BE2C (cell line): ENCODE results near the gene RNF19B.

Experiments used
- DNase-seq: peaks from one replicate; pipeline ENCODE4 v3.0.0-alpha.2; 2020
- H3K27me3 ChIP-seq: fragments of 250-450 bp; sonication (Bioruptor Pico); 2 replicates; pipeline ENCODE4 v1.5.1; 2020; ENCODE audit warnings: mild to moderate bottlenecking
- H3K36me3 ChIP-seq: fragments of 250-450 bp; sonication (Bioruptor Pico); 2 replicates; pipeline ENCODE4 v1.5.1; 2020; ENCODE audit warnings: mild to moderate bottlenecking
- H3K4me1 ChIP-seq: fragments of 250-450 bp; sonication (Bioruptor Pico); 2 replicates; pipeline ENCODE4 v1.5.1; 2020
- H3K4me3 ChIP-seq: 2 replicates; pipeline ENCODE4 v1.5.1; 2011; ENCODE audit warnings: low read depth, low read length
- H3K9me3 ChIP-seq: fragments of 250-450 bp; sonication (Bioruptor Pico); 2 replicates; pipeline ENCODE4 v1.5.1; 2020
- TF ChIP-seq, protein P1 (sequence below): IDR thresholded peaks from 2 replicates; pipeline ENCODE4 v1.5.1; 2012; ENCODE audit warnings: mild to moderate bottlenecking, low read depth, low read length

The RNF19B gene

GRCh38 chr1:33008051-33008914 is 43.7 kb upstream of the RNF19B start:
- no peak overlapping the region for H3K4me3 ChIP-seq
- H3K36me3 ChIP-seq: peaks cover 22% of the 10 kb centered on the region
- no peaks in the 10 kb centered on the region for H3K27me3 ChIP-seq
- H3K9me3 ChIP-seq: no peaks in the 10 kb centered on the region
- DNase-seq: no peak
- TF ChIP-seq, protein P1, sequence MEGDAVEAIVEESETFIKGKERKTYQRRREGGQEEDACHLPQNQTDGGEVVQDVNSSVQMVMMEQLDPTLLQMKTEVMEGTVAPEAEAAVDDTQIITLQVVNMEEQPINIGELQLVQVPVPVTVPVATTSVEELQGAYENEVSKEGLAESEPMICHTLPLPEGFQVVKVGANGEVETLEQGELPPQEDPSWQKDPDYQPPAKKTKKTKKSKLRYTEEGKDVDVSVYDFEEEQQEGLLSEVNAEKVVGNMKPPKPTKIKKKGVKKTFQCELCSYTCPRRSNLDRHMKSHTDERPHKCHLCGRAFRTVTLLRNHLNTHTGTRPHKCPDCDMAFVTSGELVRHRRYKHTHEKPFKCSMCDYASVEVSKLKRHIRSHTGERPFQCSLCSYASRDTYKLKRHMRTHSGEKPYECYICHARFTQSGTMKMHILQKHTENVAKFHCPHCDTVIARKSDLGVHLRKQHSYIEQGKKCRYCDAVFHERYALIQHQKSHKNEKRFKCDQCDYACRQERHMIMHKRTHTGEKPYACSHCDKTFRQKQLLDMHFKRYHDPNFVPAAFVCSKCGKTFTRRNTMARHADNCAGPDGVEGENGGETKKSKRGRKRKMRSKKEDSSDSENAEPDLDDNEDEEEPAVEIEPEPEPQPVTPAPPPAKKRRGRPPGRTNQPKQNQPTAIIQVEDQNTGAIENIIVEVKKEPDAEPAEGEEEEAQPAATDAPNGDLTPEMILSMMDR: no peak
- H3K4me1 ChIP-seq: no peaks in the 10 kb centered on the region

GRCh38 chr1:33007190-33008050 is 42.8 kb upstream of the RNF19B start:
- peak; percentile 17 for DNase-seq
- H3K27me3 ChIP-seq: no peaks in the 10 kb centered on the region
- no peak overlapping the region for H3K4me3 ChIP-seq
- TF ChIP-seq, protein P1: peak; percentile 40
- no peaks in the 10 kb centered on the region for H3K4me1 ChIP-seq
- no peaks in the 10 kb centered on the region for H3K9me3 ChIP-seq
- peaks cover 20% of the 10 kb centered on the region for H3K36me3 ChIP-seq

DNA sequence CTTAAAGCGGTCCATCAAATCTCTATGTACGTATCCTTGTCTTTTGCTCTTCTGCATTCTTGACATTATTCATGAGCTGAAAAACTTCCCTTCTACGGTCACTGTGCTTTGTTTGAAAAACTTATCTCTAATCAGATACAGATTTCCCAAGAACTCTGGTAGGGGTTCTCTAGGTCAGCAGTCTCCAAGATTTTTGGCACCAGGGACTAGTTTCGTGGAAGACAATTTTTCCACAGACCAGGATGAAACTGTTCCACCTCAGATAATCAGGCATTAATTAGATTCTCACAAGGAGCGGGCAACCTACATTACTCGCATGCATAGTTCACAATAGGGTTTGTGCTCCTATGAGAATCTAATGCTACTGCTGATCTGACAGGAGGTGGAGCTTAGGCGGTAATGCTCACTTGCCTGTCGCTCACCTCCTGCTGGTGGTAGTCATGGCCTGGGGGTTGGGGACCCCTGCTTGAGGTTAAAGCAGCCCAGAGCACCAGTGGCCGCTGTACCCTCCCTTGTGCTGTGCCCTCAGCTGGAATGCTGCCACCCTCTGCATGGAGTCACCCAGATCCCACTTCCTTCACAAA is 41.3 kb upstream of the RNF19B start:
- Histone ChIP-seq H3K27me3 (no peaks in the 10 kb centered on the region), H3K4me3 (no peak overlapping the region), H3K36me3 (peaks cover 9% of the 10 kb centered on the region; the same call in 1 of the 2 replicates), H3K4me1 (no peaks in the 10 kb centered on the region), H3K9me3 (no peaks in the 10 kb centered on the region)
- DNase-seq: no peak
- TF ChIP-seq, protein P1: no peak

GRCh38 chr1:33005117-33005837 is 40.7 kb upstream of the RNF19B start:
- H3K9me3 ChIP-seq: no peaks in the 10 kb centered on the region
- H3K4me1 ChIP-seq: no peaks in the 10 kb centered on the region
- DNase-seq: no peak
- H3K27me3 ChIP-seq: no peaks in the 10 kb centered on the region
- TF ChIP-seq, protein P1: no peak
- no peak overlapping the region for H3K4me3 ChIP-seq
- peaks cover 6% of the 10 kb centered on the region; the same call in 1 of the 2 replicates for H3K36me3 ChIP-seq

DNA sequence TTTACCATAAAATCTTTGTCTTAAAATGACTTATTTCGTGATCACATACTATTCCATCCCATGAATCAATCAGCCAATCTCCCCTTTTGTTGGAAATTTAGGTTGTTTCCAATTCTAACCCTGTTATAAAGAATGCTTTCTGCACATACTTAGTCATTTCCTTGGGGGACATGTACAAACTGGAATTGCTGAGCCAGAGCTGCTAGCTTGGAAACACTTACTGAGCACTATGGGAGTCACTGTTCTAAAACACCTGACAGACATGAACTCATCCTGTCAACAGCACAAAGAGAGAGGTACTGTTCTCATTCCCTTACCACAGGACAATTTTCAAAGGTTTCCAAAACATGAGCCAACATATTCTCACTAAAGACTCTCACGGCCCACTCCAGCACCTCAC is 40.0 kb upstream of the RNF19B start:
- DNase-seq: no peak
- TF ChIP-seq, protein P1: no peak
- no peaks in the 10 kb centered on the region for H3K27me3 ChIP-seq
- H3K36me3 ChIP-seq: peaks cover 6% of the 10 kb centered on the region; the same call in 1 of the 2 replicates
- H3K9me3 ChIP-seq: no peaks in the 10 kb centered on the region
- H3K4me3 ChIP-seq: no peak overlapping the region
- no peaks in the 10 kb centered on the region for H3K4me1 ChIP-seq
